ENCODE data around the gene DCAF12. TPM values are rescaled to one million over a fixed set of nuclear protein-coding genes. Genes with fewer than 3 reads are reported as not detected.

DCAF12 gene
- total RNA-seq, 2 experiments from 2014 or later: 5.4 to 5.9 TPM

DNA sequence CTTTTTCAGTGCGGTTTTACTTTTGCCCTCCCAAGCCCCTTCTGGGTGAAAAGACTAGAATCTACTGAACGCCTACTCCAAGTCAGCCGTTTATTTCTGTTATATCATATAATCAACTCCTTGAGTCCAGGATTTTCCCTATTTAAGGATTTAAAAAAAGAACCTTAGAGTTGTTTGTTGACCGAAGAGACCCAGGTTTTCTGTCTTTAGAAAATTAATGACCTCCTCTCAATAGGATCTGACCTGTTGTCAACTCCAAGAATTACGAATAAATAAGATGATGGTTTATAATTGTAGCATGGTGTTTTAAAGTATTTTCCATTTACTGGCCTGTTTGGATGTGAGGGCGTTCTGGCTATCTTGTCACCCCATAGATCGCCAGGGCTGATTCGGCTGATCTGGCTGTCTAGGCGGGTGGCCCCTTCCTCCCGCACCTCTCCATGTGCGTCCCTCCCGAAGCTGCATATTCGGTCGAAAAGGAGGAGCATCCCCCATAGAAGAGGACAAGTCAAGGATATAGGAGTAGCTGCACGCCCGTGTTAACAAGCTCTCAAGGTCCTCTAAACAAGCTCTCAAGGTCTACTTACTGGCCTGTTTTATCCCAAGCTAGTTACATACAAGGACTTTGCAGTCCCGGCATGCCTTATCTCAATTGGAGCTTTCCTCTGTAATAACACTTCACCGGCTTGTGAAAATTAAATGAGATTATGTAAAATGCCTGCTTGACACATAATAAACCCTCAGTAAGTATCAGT lies 76.7 kb downstream of the DCAF12 start:
- peaks cover 34% of the 10 kb centered on the region for H3K4me1 Mint-ChIP-seq (ENCODE audit: low read depth)
- no peaks in the 10 kb centered on the region for H3K9me3 Mint-ChIP-seq
- H3K36me3 Mint-ChIP-seq (ENCODE audit: low read depth): peaks cover 15% of the 10 kb centered on the region
- TF ChIP-seq, protein P1, sequence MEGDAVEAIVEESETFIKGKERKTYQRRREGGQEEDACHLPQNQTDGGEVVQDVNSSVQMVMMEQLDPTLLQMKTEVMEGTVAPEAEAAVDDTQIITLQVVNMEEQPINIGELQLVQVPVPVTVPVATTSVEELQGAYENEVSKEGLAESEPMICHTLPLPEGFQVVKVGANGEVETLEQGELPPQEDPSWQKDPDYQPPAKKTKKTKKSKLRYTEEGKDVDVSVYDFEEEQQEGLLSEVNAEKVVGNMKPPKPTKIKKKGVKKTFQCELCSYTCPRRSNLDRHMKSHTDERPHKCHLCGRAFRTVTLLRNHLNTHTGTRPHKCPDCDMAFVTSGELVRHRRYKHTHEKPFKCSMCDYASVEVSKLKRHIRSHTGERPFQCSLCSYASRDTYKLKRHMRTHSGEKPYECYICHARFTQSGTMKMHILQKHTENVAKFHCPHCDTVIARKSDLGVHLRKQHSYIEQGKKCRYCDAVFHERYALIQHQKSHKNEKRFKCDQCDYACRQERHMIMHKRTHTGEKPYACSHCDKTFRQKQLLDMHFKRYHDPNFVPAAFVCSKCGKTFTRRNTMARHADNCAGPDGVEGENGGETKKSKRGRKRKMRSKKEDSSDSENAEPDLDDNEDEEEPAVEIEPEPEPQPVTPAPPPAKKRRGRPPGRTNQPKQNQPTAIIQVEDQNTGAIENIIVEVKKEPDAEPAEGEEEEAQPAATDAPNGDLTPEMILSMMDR (IDR thresholded peaks at IDR 0.05): no peak
- no peaks in the 10 kb centered on the region for H3K27me3 ChIP-seq (ENCODE audit: control insufficient read depth in 1 of 2, insufficient read depth in 2 of 2, low read length in 2 of 2)
- intact Hi-C loops (cut with DNase I, micrococcal nuclease): loop anchor here (2.0 to 10.0 kb wide), 9 partner anchors 77 to 585 kb away; partner anchors contain the start of genes UBAP1 (in 2 of the 2), UBE2R2 (in 2 of the 2), DCAF12 (in 1 of the 2) and DNAI1 (in 1 of the 2)
- no peaks in the 10 kb centered on the region for H3K9me3 ChIP-seq (ENCODE audit: control insufficient read depth in 1 of 2, insufficient read depth in 1 of 2, low read length in 2 of 2)
- ATAC-seq (ENCODE audit: poor library complexity) (no peak), DNase-seq (peak in 1 of 14 experiments; percentile 29)
- no peaks in the 10 kb centered on the region for H3K36me3 ChIP-seq (ENCODE audit: insufficient read depth, low read length)
- H3K27ac Mint-ChIP-seq: peak overlapping the region; percentile 97
- ChIA-PET CTCF (interaction anchor here (0.6 to 1.1 kb wide), 2 partner anchors 281 to 1498 kb away, joined by 3 read pairs; partner anchors contain the start of genes SMIM27 and TOPORS), POLR2A (interaction anchor here (1.0 to 2.6 kb wide), 5 partner anchors 11 to 759 kb away, joined by 3 to 17 read pairs (median 4); partner anchors contain the start of genes NFX1 and UBAP1)
- peaks cover 26% of the 10 kb centered on the region for H3K4me1 ChIP-seq (ENCODE audit: insufficient read depth, low read length)
- H3K4me3 ChIP-seq (ENCODE audit: low read length): peak overlapping the region; percentile 98
- no peaks in the 10 kb centered on the region for H3K27me3 Mint-ChIP-seq
- H3K4me3 Mint-ChIP-seq: peak overlapping the region; percentile 92
- peak overlapping the region; percentile 83 to 93 for H3K27ac ChIP-seq (ENCODE audit: low read depth in 1 of 2, low read length in 2 of 2)

GRCh38 chr9:34048727-34049629 lies 77.5 kb downstream of the DCAF12 start, which contains the start of gene UBAP2:
Gene UBAP2, minus strand, starts transcription at chr9:34048887. Its CDS starts 31,739 bp downstream, at chr9:34017148.
- Histone ChIP-seq H3K4me3 (ENCODE audit: low read length) (peak within 1 kb of the TSS; percentile 98), H3K27me3 (ENCODE audit: control insufficient read depth in 1 of 2, insufficient read depth in 2 of 2, low read length in 2 of 2) (no peaks in the 10 kb centered on the region), H3K36me3 (ENCODE audit: insufficient read depth, low read length) (peaks cover 2% of the 10 kb centered on the region), H3K9me3 (ENCODE audit: control insufficient read depth in 1 of 2, insufficient read depth in 1 of 2, low read length in 2 of 2) (no peaks in the 10 kb centered on the region), H3K27ac (ENCODE audit: low read depth in 1 of 2, low read length in 2 of 2) (peak within 1 kb of the TSS; percentile 83 to 93), H3K4me1 (ENCODE audit: insufficient read depth, low read length) (peaks cover 26% of the 10 kb centered on the region)
- DNase-seq: peak; percentile 92 to 98 (median 96)
- peaks cover 34% of the 10 kb centered on the region for H3K4me1 Mint-ChIP-seq (ENCODE audit: low read depth)
- no peaks in the 10 kb centered on the region for H3K27me3 Mint-ChIP-seq
- ChIA-PET CTCF (interaction anchor here (1.1 kb wide), 2 partner anchors 282 to 330 kb away, joined by 3 read pairs; no protein-coding TSS in a partner anchor), POLR2A (interaction anchor here (0.6 to 2.6 kb wide), 11 partner anchors 11 to 1054 kb away, joined by 3 to 17 read pairs (median 4); partner anchors contain the start of genes NFX1, UBAP1 and UBE2R2)
- intact Hi-C loops (cut with DNase I, micrococcal nuclease): loop anchor here (1.0 to 10.0 kb wide), 8 partner anchors 78 to 566 kb away; partner anchors contain the start of genes UBAP1 (in 2 of the 2), UBE2R2 (in 2 of the 2), DCAF12 (in 1 of the 2) and KIF24 (in 1 of the 2)
- H3K4me3 Mint-ChIP-seq: peak within 1 kb of the TSS; percentile 92
- H3K9me3 Mint-ChIP-seq: no peaks in the 10 kb centered on the region
- peaks cover 15% of the 10 kb centered on the region for H3K36me3 Mint-ChIP-seq (ENCODE audit: low read depth)
- ATAC-seq (ENCODE audit: poor library complexity): peak; percentile 82
- peak within 1 kb of the TSS; percentile 97 for H3K27ac Mint-ChIP-seq
- TF ChIP-seq, protein P1 (IDR thresholded peaks at IDR 0.05): no peak

Data from CD4-positive, alpha-beta T cell (primary cell).